ENCODE results near the gene TM4SF4. TPM values are rescaled to one million over a fixed set of nuclear protein-coding genes. Genes with fewer than 3 reads are reported as not detected.

TM4SF4 gene
- total RNA-seq, 4 donors from 2014 or later, result 0.32 TPM; not detected in 3

GRCh38 chr3:149495581-149496125, 21.2 kb downstream of the TM4SF4 start:
- 80% methylated on average over 6 of the region's 6 CpGs for WGBS
- TF ChIP-seq POLR2A (IDR thresholded peaks at IDR 0.05) (no peak), EP300 (IDR thresholded peaks at IDR 0.05) (no peak), CTCF (IDR thresholded peaks at IDR 0.05) (no peak), POLR2AphosphoS5 (IDR thresholded peaks at IDR 0.05) (no peak)
- peaks cover 3% of the 10 kb centered on the region for H3K4me1 ChIP-seq

DNA sequence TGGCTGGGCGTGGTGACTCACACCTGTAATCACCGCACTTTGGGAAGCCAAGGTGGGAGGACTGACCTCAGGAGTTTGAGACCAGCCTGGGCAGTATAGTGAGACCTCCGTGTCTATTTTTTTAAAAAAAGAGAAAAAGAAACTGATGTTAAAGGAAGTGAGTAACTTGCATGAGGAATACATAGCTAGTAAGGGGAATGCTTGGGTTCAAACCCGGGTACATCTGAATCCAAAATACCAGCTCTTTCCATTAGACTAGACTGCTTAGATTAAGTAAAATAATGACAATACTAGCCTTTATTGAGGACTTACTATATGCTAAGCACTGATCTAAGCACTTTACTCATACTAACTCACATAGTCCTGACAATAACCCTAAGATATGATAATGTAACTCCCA, 22.4 kb downstream of the TM4SF4 start:
- no peaks in the 10 kb centered on the region for H3K36me3 ChIP-seq
- no peaks in the 10 kb centered on the region for H3K9me3 ChIP-seq
- 90% methylated on average over 4 of the region's 4 CpGs for WGBS
- H3K27ac ChIP-seq, result no peak overlapping the region
- DNase-seq (ENCODE audit: low spot score in 2 of 2), result no peak
- TF ChIP-seq POLR2AphosphoS5 (IDR thresholded peaks at IDR 0.05), result no peak
- TF ChIP-seq POLR2A (IDR thresholded peaks at IDR 0.05), result no peak
- TF ChIP-seq EP300 (IDR thresholded peaks at IDR 0.05), result no peak
- no peak for TF ChIP-seq CTCF (IDR thresholded peaks at IDR 0.05)
- no peak overlapping the region for H3K4me3 ChIP-seq
- H3K27me3 ChIP-seq, result no peaks in the 10 kb centered on the region
- H3K4me1 ChIP-seq, result peaks cover 3% of the 10 kb centered on the region

More at GRCh38 chr3:149495581-149496125, 21.2 kb downstream of the TM4SF4 start:
- no peak for DNase-seq (ENCODE audit: low spot score in 2 of 2)
- no peak overlapping the region for H3K4me3 ChIP-seq
- H3K27me3 ChIP-seq, result no peaks in the 10 kb centered on the region
- H3K27ac ChIP-seq, result no peak overlapping the region
- no peaks in the 10 kb centered on the region for H3K9me3 ChIP-seq
- H3K36me3 ChIP-seq, result no peaks in the 10 kb centered on the region

DNA sequence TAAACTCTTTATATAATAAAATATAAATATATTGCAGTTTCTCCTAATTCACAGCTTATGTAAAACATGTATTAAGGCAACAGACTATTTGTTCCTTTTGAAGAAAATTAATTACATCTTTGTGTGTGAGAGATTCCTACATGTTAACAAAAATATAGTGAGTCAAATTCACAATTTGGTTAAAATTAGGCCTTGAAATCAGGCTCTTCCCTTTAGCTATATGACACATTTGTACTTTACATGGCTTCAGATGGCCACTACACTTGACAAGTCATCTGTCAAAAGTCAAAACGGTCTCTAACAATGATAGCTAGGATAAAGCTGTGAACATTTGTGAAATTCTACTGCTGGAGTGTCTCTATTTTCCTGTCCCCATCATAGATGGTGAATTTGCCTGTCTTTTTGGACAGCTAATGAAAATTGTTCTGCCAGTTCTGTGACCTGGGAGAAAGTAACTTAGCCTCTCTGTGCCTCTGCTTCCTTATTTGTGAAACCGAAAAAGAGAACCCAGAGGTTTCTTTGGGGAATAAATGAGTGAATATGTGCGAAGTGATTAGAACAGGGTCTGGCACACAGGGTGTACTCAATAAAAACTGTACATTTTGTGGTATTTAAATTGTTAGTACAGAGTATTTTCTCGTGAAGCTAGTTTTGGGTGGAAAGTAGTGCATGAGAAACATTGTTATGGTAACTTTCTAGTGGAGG, 23.6 kb downstream of the TM4SF4 start:
- H3K36me3 ChIP-seq, result no peaks in the 10 kb centered on the region
- no peak for TF ChIP-seq POLR2AphosphoS5 (IDR thresholded peaks at IDR 0.05)
- TF ChIP-seq CTCF (IDR thresholded peaks at IDR 0.05), result no peak
- no peak for TF ChIP-seq EP300 (IDR thresholded peaks at IDR 0.05)
- no peak for TF ChIP-seq POLR2A (IDR thresholded peaks at IDR 0.05)
- H3K4me3 ChIP-seq, result no peak overlapping the region
- peaks cover 3% of the 10 kb centered on the region for H3K4me1 ChIP-seq
- 70% methylated on average over 4 of the region's 4 CpGs for WGBS
- H3K27ac ChIP-seq, result no peak overlapping the region
- H3K27me3 ChIP-seq, result no peaks in the 10 kb centered on the region
- DNase-seq (ENCODE audit: low spot score in 2 of 2), result no peak
- no peaks in the 10 kb centered on the region for H3K9me3 ChIP-seq

DNA sequence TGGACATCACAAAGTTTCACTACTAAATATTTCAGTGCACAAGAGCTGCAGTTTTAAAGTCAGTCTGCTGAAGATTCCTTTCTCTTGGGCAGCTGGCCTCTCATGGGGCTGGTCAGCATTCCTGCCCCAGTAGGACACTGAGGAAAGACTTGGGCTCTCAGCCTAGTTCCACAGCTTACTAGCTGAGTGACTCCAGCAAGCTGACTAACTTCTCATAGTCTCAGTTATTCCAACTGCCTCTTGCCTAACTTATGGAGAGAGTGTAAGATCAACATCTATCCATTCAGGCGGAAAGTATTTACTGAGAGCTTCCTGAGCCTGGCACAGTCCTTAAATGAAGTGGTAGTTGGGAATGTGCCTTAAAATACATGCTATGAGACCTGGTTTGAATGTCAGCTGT, 27.0 kb downstream of the TM4SF4 start:
- DNase-seq (ENCODE audit: low spot score in 2 of 2), result no peak
- WGBS, result 67% methylated on average over 1 of the region's 1 CpG
- no peak overlapping the region for H3K4me3 ChIP-seq
- H3K27me3 ChIP-seq, result no peaks in the 10 kb centered on the region
- no peaks in the 10 kb centered on the region for H3K9me3 ChIP-seq
- peaks cover 2% of the 10 kb centered on the region for H3K4me1 ChIP-seq
- no peak overlapping the region for H3K27ac ChIP-seq
- no peaks in the 10 kb centered on the region for H3K36me3 ChIP-seq
- TF ChIP-seq CTCF (IDR thresholded peaks at IDR 0.05) (no peak), POLR2A (IDR thresholded peaks at IDR 0.05) (no peak), POLR2AphosphoS5 (IDR thresholded peaks at IDR 0.05) (no peak), EP300 (IDR thresholded peaks at IDR 0.05) (no peak)

DNA sequence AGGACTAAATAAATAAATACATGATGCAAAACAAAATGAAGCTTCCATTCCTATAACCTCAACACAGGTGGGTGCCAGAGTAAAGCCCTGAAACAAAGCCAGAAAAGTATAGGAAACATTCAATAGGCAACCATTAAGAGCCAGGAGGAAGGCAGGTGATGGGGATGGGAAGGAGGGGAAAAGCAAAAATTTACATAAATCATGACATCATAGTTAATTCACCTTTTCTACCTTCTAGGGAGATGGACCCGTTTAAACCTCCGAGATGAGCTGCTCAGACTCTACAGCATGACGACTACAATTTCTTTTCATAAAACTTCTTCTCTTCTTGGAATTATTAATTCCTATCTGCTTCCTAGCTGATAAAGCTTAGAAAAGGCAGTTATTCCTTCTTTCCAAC, 27.9 kb downstream of the TM4SF4 start:
- Histone ChIP-seq H3K27ac (no peak overlapping the region), H3K27me3 (no peaks in the 10 kb centered on the region), H3K9me3 (no peaks in the 10 kb centered on the region), H3K36me3 (no peaks in the 10 kb centered on the region), H3K4me1 (peaks cover 11% of the 10 kb centered on the region), H3K4me3 (no peak overlapping the region)
- TF ChIP-seq POLR2A (IDR thresholded peaks at IDR 0.05) (no peak), CTCF (IDR thresholded peaks at IDR 0.05) (no peak), EP300 (IDR thresholded peaks at IDR 0.05) (no peak), POLR2AphosphoS5 (IDR thresholded peaks at IDR 0.05) (no peak)
- no peak for DNase-seq (ENCODE audit: low spot score in 2 of 2)
- 68% methylated on average over 3 of the region's 3 CpGs for WGBS

Data from suprapubic skin (tissue), 4 donors.